HepG2 (cell line): ENCODE results near the gene EARS2. TPM values are rescaled to one million over a fixed set of nuclear protein-coding genes. Genes with fewer than 3 reads are reported as not detected.

Experiments used
- ARNT ChIP-seq: fragments of 450-650 bp; IDR thresholded peaks from 2 replicates; pipeline ENCODE4 v1.6.1; 2017
- ATAD3A ChIP-seq: sonication (generic); formaldehyde crosslinking; IDR thresholded peaks from 2 replicates; pipeline ENCODE4 v1.4.0; 2020; ENCODE audit warnings: missing genetic modification reagents
- ATF7-NPFF ChIP-seq: sonication (generic); formaldehyde crosslinking; IDR thresholded peaks from 2 replicates; pipeline ENCODE4 v1.8.1; 2023; ENCODE audit warnings: mild to moderate bottlenecking, low read depth, missing genetic modification reagents, moderate library complexity
- ETS1 ChIP-seq: sonication (generic); formaldehyde crosslinking; IDR thresholded peaks from 2 replicates; pipeline ENCODE4 v1.4.0; 2020; ENCODE audit warnings: missing genetic modification reagents
- GPBP1L1 ChIP-seq: sonication (generic); formaldehyde crosslinking; IDR thresholded peaks from 2 replicates; pipeline ENCODE4 v1.5.0; 2020; ENCODE audit warnings: mild to moderate bottlenecking, missing genetic modification reagents
- HOXA7 ChIP-seq: sonication (generic); formaldehyde crosslinking; IDR thresholded peaks from 2 replicates; pipeline ENCODE4 v1.8.1; 2022; ENCODE audit warnings: mild to moderate bottlenecking, missing genetic modification reagents, moderate library complexity
- KLF11 ChIP-seq: IDR thresholded peaks from 2 replicates; pipeline ENCODE4 v1.6.1; 2016; ENCODE audit warnings: missing compliant biosample characterization
- MIER2 ChIP-seq: IDR thresholded peaks from 2 replicates; pipeline ENCODE4 v1.6.1; 2016; ENCODE audit warnings: missing biosample characterization, missing genetic modification reagents
- MTERF4 ChIP-seq: sonication (generic); formaldehyde crosslinking; IDR thresholded peaks from 2 replicates; pipeline ENCODE4 v1.8.0; 2023; ENCODE audit warnings: mild to moderate bottlenecking, missing genetic modification reagents
- MYNN ChIP-seq: sonication (generic); formaldehyde crosslinking; IDR thresholded peaks from 2 replicates; pipeline ENCODE4 v1.4.0; 2020; ENCODE audit warnings: mild to moderate bottlenecking, low read depth, missing genetic modification reagents
- MYPOP ChIP-seq: sonication (generic); formaldehyde crosslinking; IDR thresholded peaks from 2 replicates; pipeline ENCODE4 v1.8.1; 2023; ENCODE audit warnings: mild to moderate bottlenecking, moderate library complexity, missing genetic modification reagents
- PRPF4 ChIP-seq: fragments of 200-400 bp; formaldehyde crosslinking; IDR thresholded peaks from 2 replicates; pipeline ENCODE4 v1.6.1; 2016; ENCODE audit warnings: low read length, low read depth; ENCODE audit not compliant: poor library complexity, severe bottlenecking
- TCF7 ChIP-seq: sonication (generic); IDR thresholded peaks from 2 replicates; pipeline ENCODE4 v1.6.1; 2016; ENCODE audit warnings: antibody characterized with exemption, low read depth
- ZBTB7B ChIP-seq: sonication (generic); formaldehyde crosslinking; IDR thresholded peaks from 2 replicates; pipeline ENCODE4 v1.4.0; 2020; ENCODE audit warnings: missing genetic modification reagents
- ZNF234 ChIP-seq: sonication (generic); formaldehyde crosslinking; conservative IDR thresholded peaks from 2 replicates; pipeline ENCODE4 v1.5.1; 2020; ENCODE audit warnings: mild to moderate bottlenecking, missing genetic modification reagents
- ZNF558 ChIP-seq: sonication (generic); formaldehyde crosslinking; IDR thresholded peaks from 2 replicates; pipeline ENCODE4 v1.9.0; 2022; ENCODE audit warnings: mild to moderate bottlenecking, missing genetic modification reagents, borderline replicate concordance
- ZNF570 ChIP-seq: sonication (generic); formaldehyde crosslinking; IDR thresholded peaks from 2 replicates; pipeline ENCODE4 v1.4.0; 2020; ENCODE audit warnings: mild to moderate bottlenecking, missing genetic modification reagents, borderline replicate concordance
- ZNF605 ChIP-seq: sonication (generic); formaldehyde crosslinking; IDR thresholded peaks from 2 replicates; pipeline ENCODE4 v1.8.0; 2022; ENCODE audit warnings: mild to moderate bottlenecking, missing genetic modification reagents
- ZNF7 ChIP-seq: IDR thresholded peaks from 2 replicates; pipeline ENCODE4 v1.6.1; 2016; ENCODE audit warnings: missing biosample characterization, missing genetic modification reagents
- ZNF747 ChIP-seq: sonication (generic); formaldehyde crosslinking; IDR thresholded peaks from 2 replicates; pipeline ENCODE4 v1.8.1; 2023; ENCODE audit warnings: missing genetic modification reagents, mild to moderate bottlenecking, borderline replicate concordance
- ZNF839 ChIP-seq: sonication (generic); formaldehyde crosslinking; IDR thresholded peaks from 2 replicates; pipeline ENCODE4 v1.4.0; 2020; ENCODE audit warnings: missing genetic modification reagents, mild to moderate bottlenecking, borderline replicate concordance
- ZNF850 ChIP-seq: sonication (generic); formaldehyde crosslinking; conservative IDR thresholded peaks from 2 replicates; pipeline ENCODE4 v1.9.0; 2021; ENCODE audit warnings: mild to moderate bottlenecking, missing genetic modification reagents
- polyA plus RNA-seq, 8 experiments: library from polyadenylated mRNA; depleted of rRNA in 3 of 8; stranded (reverse) in 7 of 8; unstranded in 1 of 8; fragments of >200 nt; fragmentation: Illumina TruSeq in 4 of 8; extraction: Trizol in 4 of 8; gene quantifications; 2 replicates each; pipeline versions ENCODE4 v1.2.1 to v1.2.3, GENCODE V29; 2011 to 2016; ENCODE audit warnings: low read depth in 4 of 8, missing spikeins in 1 of 8, mixed read lengths in 1 of 8; ENCODE audit not compliant: insufficient read depth in 1 of 8
- total RNA-seq, 5 experiments: library from RNA; depleted of rRNA; stranded (reverse); fragments of >200 nt; fragmentation: Illumina TruSeq; extraction: Trizol; gene quantifications; 2 replicates each; pipeline ENCODE4 v1.2.3, GENCODE V29; 2016; ENCODE audit warnings: low read depth in 1 of 5
- TF ChIP-seq, protein P1 (sequence below): sonication (generic); formaldehyde crosslinking; IDR thresholded peaks from 2 replicates; pipeline ENCODE4; 2020; ENCODE audit warnings: missing genetic modification reagents, mild to moderate bottlenecking, borderline replicate concordance

EARS2 gene
- total and polyA plus RNA-seq, 2 of the 13 experiments (the other 11 are each of a cell fraction or from before 2014, with no cell fraction given) = 49.4 to 80.4 TPM

DNA sequence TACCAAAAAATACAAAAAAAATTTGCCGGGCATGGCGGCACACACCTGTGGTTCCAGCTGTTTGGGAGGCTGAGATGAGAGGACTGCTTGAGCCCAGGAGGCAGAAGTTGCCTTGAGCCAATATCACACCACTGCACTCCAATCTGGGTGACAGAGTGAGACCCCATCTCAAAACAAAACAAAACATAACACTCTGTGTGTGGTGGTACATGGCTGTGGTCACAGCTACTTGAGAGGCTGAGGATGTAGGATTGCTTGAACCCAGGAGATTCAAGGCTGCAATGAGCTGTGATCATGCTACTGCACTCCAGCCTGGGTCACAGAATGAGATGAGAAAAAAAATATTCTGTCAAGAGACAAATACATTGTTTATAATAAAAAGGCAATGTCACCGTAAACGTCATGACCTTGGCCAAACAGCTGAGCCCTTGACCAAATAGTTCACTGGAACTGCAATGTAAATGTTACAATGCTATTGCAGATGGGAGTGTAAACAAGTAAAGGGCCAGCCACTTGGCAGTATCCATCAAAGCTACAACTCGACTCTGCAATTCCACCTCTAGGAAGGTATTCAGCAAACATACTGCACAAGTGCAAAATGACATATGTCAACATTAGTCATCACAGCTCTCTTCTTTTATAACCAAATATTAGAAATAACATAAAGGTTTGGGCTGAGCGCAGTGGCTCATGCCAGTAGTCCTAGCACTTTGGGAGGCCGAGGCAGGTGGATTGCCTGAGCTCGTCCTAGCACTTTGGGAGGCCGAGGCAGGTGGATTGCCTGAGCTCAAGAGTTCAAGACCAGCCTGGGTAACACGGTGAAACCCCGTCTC, 16.9 kb downstream of the EARS2 start (continued):
- TF ChIP-seq, protein P1, sequence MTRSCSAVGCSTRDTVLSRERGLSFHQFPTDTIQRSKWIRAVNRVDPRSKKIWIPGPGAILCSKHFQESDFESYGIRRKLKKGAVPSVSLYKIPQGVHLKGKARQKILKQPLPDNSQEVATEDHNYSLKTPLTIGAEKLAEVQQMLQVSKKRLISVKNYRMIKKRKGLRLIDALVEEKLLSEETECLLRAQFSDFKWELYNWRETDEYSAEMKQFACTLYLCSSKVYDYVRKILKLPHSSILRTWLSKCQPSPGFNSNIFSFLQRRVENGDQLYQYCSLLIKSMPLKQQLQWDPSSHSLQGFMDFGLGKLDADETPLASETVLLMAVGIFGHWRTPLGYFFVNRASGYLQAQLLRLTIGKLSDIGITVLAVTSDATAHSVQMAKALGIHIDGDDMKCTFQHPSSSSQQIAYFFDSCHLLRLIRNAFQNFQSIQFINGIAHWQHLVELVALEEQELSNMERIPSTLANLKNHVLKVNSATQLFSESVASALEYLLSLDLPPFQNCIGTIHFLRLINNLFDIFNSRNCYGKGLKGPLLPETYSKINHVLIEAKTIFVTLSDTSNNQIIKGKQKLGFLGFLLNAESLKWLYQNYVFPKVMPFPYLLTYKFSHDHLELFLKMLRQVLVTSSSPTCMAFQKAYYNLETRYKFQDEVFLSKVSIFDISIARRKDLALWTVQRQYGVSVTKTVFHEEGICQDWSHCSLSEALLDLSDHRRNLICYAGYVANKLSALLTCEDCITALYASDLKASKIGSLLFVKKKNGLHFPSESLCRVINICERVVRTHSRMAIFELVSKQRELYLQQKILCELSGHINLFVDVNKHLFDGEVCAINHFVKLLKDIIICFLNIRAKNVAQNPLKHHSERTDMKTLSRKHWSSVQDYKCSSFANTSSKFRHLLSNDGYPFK (CRISPR knock-in tag) = no peak
- TF ChIP-seq ZNF570 (CRISPR knock-in tag) (no peak), ETS1 (no peak), GPBP1L1 (CRISPR knock-in tag) (no peak), TCF7 (peak; percentile 91), MTERF4 (CRISPR knock-in tag) (no peak), PRPF4 (no peak), ZBTB7B (CRISPR knock-in tag) (no peak; the same call in 1 of the 2 replicates), ZNF605 (CRISPR knock-in tag) (peak; percentile 81), ZNF747 (no peak; the same call in 1 of the 2 replicates), MIER2 (CRISPR knock-in tag) (peak; percentile 86), ATF7-NPFF (CRISPR knock-in tag) (peak; percentile 66; the same call in 1 of the 2 replicates), ZNF839 (CRISPR knock-in tag) (no peak; the same call in 1 of the 2 replicates), ZNF7 (CRISPR knock-in tag) (no peak), KLF11 (CRISPR knock-in tag) (no peak; the same call in 1 of the 2 replicates), ARNT (no peak), HOXA7 (CRISPR knock-in tag) (no peak), ZNF850 (CRISPR knock-in tag) (peak; percentile 91), ZNF234 (CRISPR knock-in tag) (no peak), MYPOP (CRISPR knock-in tag) (peak; percentile 84; the same call in 1 of the 2 replicates), ATAD3A (CRISPR knock-in tag) (no peak), MYNN (CRISPR knock-in tag) (no peak), ZNF558 (CRISPR knock-in tag) (no peak)
